Measurements from ENCODE around the gene COL3A1. TPM values are rescaled to one million over a fixed set of nuclear protein-coding genes. Genes with fewer than 3 reads are reported as not detected.

COL3A1 gene
- total RNA-seq (2021): not detected in 2 replicates
- percentile 4 among the genes with signal in this experiment for Bru-seq, nascent RNA
- not detected for BruChase-seq, experiment 1, labeled RNA remaining after a 2-hour chase
- BruChase-seq, experiment 2, labeled RNA remaining after a 6-hour chase: percentile 5 among the genes with signal in this experiment
- long read RNA-seq: 0 reads

- H3K4me2 ChIP-seq: no peak within 1 kb of the TSS
- no peaks in the 10 kb centered on the region for H3K79me2 ChIP-seq (ENCODE audit: low read depth)
- no TSS peak for BruUV-seq (replicated peaks)
- H3K27me3 ChIP-seq (ENCODE audit: insufficient read depth, low read depth): no peaks in the 10 kb centered on the region
- H3K4me3 ChIP-seq: no peak within 1 kb of the TSS
- H3K9me2 ChIP-seq (ENCODE audit: insufficient read depth): no peaks in the 10 kb centered on the region
- H2AFZ ChIP-seq: no peak within 1 kb of the TSS
- H3K9me3 ChIP-seq (ENCODE audit: insufficient read depth, low read depth): no peaks in the 10 kb centered on the region
- DNase-seq: no peak
- CTCF ChIA-PET: no interaction called here
- H3F3A ChIP-seq (ENCODE audit: insufficient read depth, low read depth): no peaks in the 10 kb centered on the region
- H3K27ac ChIP-seq: no peak within 1 kb of the TSS
- no peaks in the 10 kb centered on the region for H4K20me1 ChIP-seq (ENCODE audit: insufficient read depth)
- intact Hi-C loops (cut with micrococcal nuclease; ENCODE audit: unreplicated experiment): no loop called here
- H3K4me1 ChIP-seq (replicated peaks; ENCODE audit: insufficient read depth): no peaks in the 10 kb centered on the region
- POLR2A ChIA-PET (ENCODE audit: unreplicated experiment): interaction anchor here (0.5 kb wide), 1 partner anchor 10 kb away, joined by 3 read pairs; no protein-coding TSS in a partner anchor
- TF ChIP-seq CTCF (conservative IDR thresholded peaks at IDR 0.05) (no peak), EZH2 (IDR thresholded peaks at IDR 0.05; ENCODE audit: low read depth) (no peak)
- H3K36me3 ChIP-seq (ENCODE audit: low read depth): no peaks in the 10 kb centered on the region
Measured at GRCh38 chr2:188974164-188974563, at the start of gene COL3A1. Gene COL3A1, plus strand, starts transcription at chr2:188974373. Its CDS starts 117 bp downstream, at chr2:188974490.

- ChIA-PET POLR2A (ENCODE audit: unreplicated experiment) (no interaction called here), CTCF (no interaction called here)
- Histone ChIP-seq H3K9me2 (ENCODE audit: insufficient read depth) (no peaks in the 10 kb centered on the region), H3K36me3 (ENCODE audit: low read depth) (no peaks in the 10 kb centered on the region), H2AFZ (no peak overlapping the region), H3K27me3 (ENCODE audit: insufficient read depth, low read depth) (no peaks in the 10 kb centered on the region), H3K9me3 (ENCODE audit: insufficient read depth, low read depth) (peaks cover 5% of the 10 kb centered on the region; the same call in 1 of the 2 replicates), H4K20me1 (ENCODE audit: insufficient read depth) (no peaks in the 10 kb centered on the region), H3K79me2 (ENCODE audit: low read depth) (no peaks in the 10 kb centered on the region), H3K4me2 (no peak overlapping the region), H3F3A (ENCODE audit: insufficient read depth, low read depth) (no peaks in the 10 kb centered on the region), H3K4me1 (replicated peaks; ENCODE audit: insufficient read depth) (no peaks in the 10 kb centered on the region), H3K27ac (no peak overlapping the region), H3K4me3 (no peak overlapping the region)
- intact Hi-C loops (cut with micrococcal nuclease; ENCODE audit: unreplicated experiment): no loop called here
- TF ChIP-seq CTCF (conservative IDR thresholded peaks at IDR 0.05): no peak
- TF ChIP-seq EZH2 (IDR thresholded peaks at IDR 0.05; ENCODE audit: low read depth): no peak
- DNase-seq: no peak
- no TSS peak for BruUV-seq (replicated peaks)
Measured at GRCh38 chr2:188928643-188929042, 45.5 kb upstream of the COL3A1 start.

GRCh38 chr2:188931361-188931760, 42.8 kb upstream of the COL3A1 start:
- no TSS peak for BruUV-seq (replicated peaks)
- DNase-seq: no peak
- TF ChIP-seq CTCF (conservative IDR thresholded peaks at IDR 0.05): no peak
- TF ChIP-seq EZH2 (IDR thresholded peaks at IDR 0.05; ENCODE audit: low read depth): no peak
- CTCF ChIA-PET: no interaction called here
- POLR2A ChIA-PET (ENCODE audit: unreplicated experiment): no interaction called here
- no peak overlapping the region for H3K4me3 ChIP-seq
- H3K9me3 ChIP-seq (ENCODE audit: insufficient read depth, low read depth): peaks cover 5% of the 10 kb centered on the region; the same call in 1 of the 2 replicates
- H3K27me3 ChIP-seq (ENCODE audit: insufficient read depth, low read depth): no peaks in the 10 kb centered on the region
- H4K20me1 ChIP-seq (ENCODE audit: insufficient read depth): no peaks in the 10 kb centered on the region
- no peaks in the 10 kb centered on the region for H3K9me2 ChIP-seq (ENCODE audit: insufficient read depth)
- no peak overlapping the region for H3K4me2 ChIP-seq
- no peaks in the 10 kb centered on the region for H3K79me2 ChIP-seq (ENCODE audit: low read depth)
- H2AFZ ChIP-seq: no peak overlapping the region
- H3K36me3 ChIP-seq (ENCODE audit: low read depth): no peaks in the 10 kb centered on the region
- no peaks in the 10 kb centered on the region for H3F3A ChIP-seq (ENCODE audit: insufficient read depth, low read depth)
- no peak overlapping the region for H3K27ac ChIP-seq
- H3K4me1 ChIP-seq (replicated peaks; ENCODE audit: insufficient read depth): no peaks in the 10 kb centered on the region
- intact Hi-C loops (cut with micrococcal nuclease; ENCODE audit: unreplicated experiment): no loop called here
